ENCODE results near the gene DUSP1.
"Not testable (repeated sequence)": the region's sequence is repeated elsewhere in the genome, so short reads cannot be mapped to it uniquely, and the experiment has no call there.

Gene DUSP1

DNA sequence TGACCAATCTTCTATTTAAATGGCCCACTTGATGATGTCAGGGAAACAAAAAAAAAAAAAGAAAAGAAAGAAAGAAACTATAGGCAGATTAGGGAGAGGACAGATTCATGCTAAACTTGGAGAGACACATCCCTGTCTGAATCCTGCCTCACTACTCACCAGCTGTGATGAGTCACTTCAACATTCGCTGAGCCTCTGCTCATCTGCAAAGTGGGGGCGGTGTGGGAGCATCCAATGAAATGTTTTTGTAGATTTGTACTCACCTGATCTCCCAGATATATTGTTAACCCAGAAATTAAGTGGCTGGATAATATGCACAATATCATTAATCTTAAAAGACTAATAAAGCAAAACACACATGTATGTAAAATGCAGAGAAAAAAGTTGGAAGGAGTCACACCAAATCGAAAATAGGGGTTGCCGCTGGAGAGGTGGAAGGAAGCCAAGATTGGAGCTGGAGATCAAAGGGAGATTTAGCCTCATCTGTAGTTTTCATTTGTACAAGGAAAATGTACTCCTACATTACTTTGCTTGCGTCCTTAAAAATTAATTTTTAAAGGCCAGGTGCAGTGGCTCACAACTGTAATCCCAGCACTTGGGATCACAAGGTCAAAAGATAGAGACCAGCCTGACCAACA lies 46.0 kb upstream of the DUSP1 start:
- no peak for DNase-seq
- Mint-ChIP-seq H3K4me3 (no peak overlapping the region), H3K36me3 (ENCODE audit: low read depth) (no peaks in the 10 kb centered on the region), H3K9me3 (no peaks in the 10 kb centered on the region), H3K27ac (no peak overlapping the region), H3K4me1 (peaks cover 4% of the 10 kb centered on the region), H3K27me3 (ENCODE audit: low read depth, poor library complexity) (peaks cover 5% of the 10 kb centered on the region)
- TF ChIP-seq, protein P1, sequence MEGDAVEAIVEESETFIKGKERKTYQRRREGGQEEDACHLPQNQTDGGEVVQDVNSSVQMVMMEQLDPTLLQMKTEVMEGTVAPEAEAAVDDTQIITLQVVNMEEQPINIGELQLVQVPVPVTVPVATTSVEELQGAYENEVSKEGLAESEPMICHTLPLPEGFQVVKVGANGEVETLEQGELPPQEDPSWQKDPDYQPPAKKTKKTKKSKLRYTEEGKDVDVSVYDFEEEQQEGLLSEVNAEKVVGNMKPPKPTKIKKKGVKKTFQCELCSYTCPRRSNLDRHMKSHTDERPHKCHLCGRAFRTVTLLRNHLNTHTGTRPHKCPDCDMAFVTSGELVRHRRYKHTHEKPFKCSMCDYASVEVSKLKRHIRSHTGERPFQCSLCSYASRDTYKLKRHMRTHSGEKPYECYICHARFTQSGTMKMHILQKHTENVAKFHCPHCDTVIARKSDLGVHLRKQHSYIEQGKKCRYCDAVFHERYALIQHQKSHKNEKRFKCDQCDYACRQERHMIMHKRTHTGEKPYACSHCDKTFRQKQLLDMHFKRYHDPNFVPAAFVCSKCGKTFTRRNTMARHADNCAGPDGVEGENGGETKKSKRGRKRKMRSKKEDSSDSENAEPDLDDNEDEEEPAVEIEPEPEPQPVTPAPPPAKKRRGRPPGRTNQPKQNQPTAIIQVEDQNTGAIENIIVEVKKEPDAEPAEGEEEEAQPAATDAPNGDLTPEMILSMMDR (IDR thresholded peaks at IDR 0.05): no peak

DNA sequence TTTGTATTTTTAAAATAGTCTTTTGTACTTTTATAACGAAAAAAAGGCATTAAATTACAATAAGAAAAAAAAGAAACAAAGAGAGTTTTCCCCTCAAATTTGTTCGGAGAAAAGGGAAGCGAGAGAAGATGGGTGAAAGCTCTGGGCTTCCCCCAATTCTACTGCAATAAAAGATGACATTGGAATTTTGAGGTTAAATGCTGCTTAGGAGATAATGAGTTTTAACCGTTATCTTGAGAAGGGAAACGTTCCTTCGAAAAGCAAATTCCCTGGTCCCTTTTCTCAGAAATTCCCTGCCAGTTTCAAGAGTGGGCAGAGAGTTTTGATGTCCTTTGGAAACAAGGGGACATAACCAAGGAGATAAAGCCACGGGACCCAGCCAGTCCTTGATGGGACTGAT lies 44.6 kb upstream of the DUSP1 start:
- Mint-ChIP-seq H3K4me3 (no peak overlapping the region), H3K36me3 (ENCODE audit: low read depth) (no peaks in the 10 kb centered on the region), H3K4me1 (peaks cover 4% of the 10 kb centered on the region), H3K9me3 (peaks cover 2% of the 10 kb centered on the region), H3K27ac (no peak overlapping the region), H3K27me3 (ENCODE audit: low read depth, poor library complexity) (peaks cover 2% of the 10 kb centered on the region)
- DNase-seq: no peak
- TF ChIP-seq, protein P1 (IDR thresholded peaks at IDR 0.05): no peak

DNA sequence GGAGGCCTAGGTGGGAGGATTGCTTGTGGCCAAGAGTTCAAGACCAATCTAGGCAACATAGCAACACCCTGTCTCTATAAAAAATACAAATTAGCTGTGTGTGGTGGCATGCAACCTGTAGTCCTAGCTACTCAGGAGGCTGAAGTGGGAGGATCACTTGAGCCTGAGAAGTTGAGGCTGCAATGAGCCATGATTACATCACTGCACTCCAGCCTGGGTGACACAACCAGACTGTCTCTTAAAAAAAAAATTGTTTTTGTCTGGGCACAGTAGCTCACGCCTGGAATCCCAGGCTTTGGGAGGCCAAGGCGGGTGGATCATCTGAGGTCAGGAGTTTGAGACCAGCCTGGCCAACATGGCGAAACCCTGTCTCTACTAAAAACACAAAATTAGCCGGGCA lies 40.0 kb upstream of the DUSP1 start:
- not testable (repeated sequence) for H3K36me3 Mint-ChIP-seq (ENCODE audit: low read depth); H3K27ac Mint-ChIP-seq; H3K4me3 Mint-ChIP-seq; H3K27me3 Mint-ChIP-seq (ENCODE audit: low read depth, poor library complexity); DNase-seq
- Mint-ChIP-seq H3K4me1 (peaks cover 19% of the 10 kb centered on the region), H3K9me3 (peaks cover 13% of the 10 kb centered on the region)

DNA sequence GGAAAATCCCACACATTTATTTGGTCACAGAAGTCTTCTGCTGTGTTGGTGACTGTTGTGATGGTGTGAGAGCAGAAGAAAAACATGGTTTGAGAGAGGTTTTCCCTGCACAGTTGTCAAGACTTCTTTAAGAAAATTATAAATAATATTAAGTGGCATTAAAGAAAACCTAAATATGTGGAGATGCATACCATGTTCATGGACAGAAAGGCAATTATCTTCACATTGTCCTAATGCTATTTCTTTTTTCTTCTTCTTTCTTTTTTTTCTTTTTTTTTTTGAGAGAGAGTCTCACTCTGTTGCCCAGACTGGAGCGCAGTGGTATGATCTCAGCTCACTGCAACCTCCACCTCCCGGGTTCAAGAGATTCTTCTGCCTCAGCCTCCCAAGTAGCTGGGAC lies 38.8 kb upstream of the DUSP1 start:
- Mint-ChIP-seq H3K36me3 (ENCODE audit: low read depth) (peaks cover 4% of the 10 kb centered on the region), H3K4me1 (peaks cover 19% of the 10 kb centered on the region), H3K27ac (no peak overlapping the region), H3K4me3 (no peak overlapping the region), H3K27me3 (ENCODE audit: low read depth, poor library complexity) (peaks cover 7% of the 10 kb centered on the region), H3K9me3 (peaks cover 13% of the 10 kb centered on the region)
- DNase-seq: no peak
- TF ChIP-seq, protein P1 (IDR thresholded peaks at IDR 0.05): no peak

DNA sequence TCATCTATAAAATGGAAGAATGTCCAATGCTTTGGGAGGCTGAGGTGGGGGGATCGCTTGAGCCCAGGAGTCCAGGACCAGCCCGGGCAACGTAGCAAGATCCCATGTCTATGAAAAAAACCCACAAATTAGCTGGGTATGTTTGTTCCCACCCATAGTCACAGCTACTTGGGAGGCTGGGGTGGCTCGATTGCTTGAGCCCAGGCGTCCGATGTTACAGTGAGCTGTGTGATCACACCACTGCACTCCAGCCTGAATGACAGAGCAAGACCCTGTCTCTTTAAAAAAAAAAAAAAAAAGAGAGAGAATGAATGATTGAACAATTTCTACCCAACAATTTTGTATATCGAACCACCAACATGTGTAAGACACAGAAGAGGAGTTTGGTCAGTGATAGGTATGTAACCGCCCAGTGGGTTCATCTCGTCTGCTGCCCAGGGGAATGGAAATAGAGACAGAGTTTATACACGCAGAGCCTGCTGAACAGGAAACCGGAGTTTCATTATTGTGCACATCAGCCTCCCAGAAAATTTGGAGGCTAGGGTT lies 36.8 kb upstream of the DUSP1 start:
- DNase-seq: no peak
- peaks cover 4% of the 10 kb centered on the region for H3K36me3 Mint-ChIP-seq (ENCODE audit: low read depth)
- peaks cover 19% of the 10 kb centered on the region for H3K4me1 Mint-ChIP-seq
- TF ChIP-seq, protein P1 (IDR thresholded peaks at IDR 0.05): no peak
- H3K27me3 Mint-ChIP-seq (ENCODE audit: low read depth, poor library complexity): peaks cover 6% of the 10 kb centered on the region
- H3K4me3 Mint-ChIP-seq: peak overlapping the region; percentile 50
- peaks cover 13% of the 10 kb centered on the region for H3K9me3 Mint-ChIP-seq
- H3K27ac Mint-ChIP-seq: peak overlapping the region; percentile 67

DNA sequence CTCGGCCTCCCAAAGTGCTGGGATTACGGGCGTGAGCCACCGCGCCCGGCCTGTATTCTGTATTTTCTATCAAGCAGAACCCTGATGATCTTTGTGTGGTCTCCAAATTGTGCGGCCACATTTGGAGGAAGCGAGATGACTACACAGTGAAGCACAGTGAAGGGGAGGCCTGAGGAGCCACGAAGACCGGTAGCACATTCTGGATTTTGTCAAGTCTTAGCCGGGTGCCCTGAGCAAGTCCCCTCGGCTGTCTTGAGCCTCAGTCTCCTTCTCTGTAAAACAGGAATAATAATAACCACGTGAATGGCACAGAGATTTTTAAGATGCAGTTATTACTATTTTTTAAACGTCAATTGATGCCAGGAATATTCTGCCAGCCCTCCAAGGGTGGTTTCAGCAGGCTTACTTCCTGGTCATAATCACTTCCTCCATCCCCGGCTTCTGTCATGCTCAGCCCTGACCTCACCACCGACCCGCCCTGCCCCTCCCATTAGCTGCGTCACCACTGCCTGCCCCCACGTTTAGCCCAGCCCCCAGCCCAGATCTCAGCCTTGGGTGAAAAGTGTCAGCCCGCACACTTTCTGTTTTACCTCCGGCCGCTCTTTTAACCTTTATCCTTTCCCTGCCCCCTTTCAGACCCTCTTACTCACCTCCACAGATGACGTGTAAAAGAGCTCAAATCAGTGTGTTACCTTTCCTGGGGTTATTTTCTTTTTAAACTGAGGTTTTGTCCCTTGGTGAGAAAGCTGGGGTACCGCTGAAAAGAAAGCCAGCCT lies 36.1 kb upstream of the DUSP1 start:
- peak; percentile 69 for DNase-seq
- peak overlapping the region; percentile 50 for H3K4me3 Mint-ChIP-seq
- H3K27ac Mint-ChIP-seq: peak overlapping the region; percentile 67
- peaks cover 19% of the 10 kb centered on the region for H3K4me1 Mint-ChIP-seq
- TF ChIP-seq, protein P1 (IDR thresholded peaks at IDR 0.05): no peak
- H3K36me3 Mint-ChIP-seq (ENCODE audit: low read depth): peaks cover 4% of the 10 kb centered on the region
- H3K27me3 Mint-ChIP-seq (ENCODE audit: low read depth, poor library complexity): peaks cover 6% of the 10 kb centered on the region
- peaks cover 13% of the 10 kb centered on the region for H3K9me3 Mint-ChIP-seq
